Left ventricle myocardium inferior (tissue), 1 donor: ENCODE data around the gene ITPRIPL2. TPM values are rescaled to one million over a fixed set of nuclear protein-coding genes. Genes with fewer than 3 reads are reported as not detected.

Experiments used
- DNase-seq: peaks from one replicate; pipeline ENCODE4 v3.0.0-alpha.2; 2020
- H3K27ac ChIP-seq: fragments of 200-600 bp; replicated peaks from 2 replicates; pipeline ENCODE4 v1.8.0; 2021
- H3K27me3 ChIP-seq: fragments of 200-600 bp; 2 replicates; pipeline ENCODE4 v1.8.0; 2021; ENCODE audit warnings: low read depth
- H3K36me3 ChIP-seq: fragments of 200-600 bp; 2 replicates; pipeline ENCODE4 v1.8.0; 2021
- H3K4me1 ChIP-seq: fragments of 200-600 bp; 2 replicates; pipeline ENCODE4 v1.8.0; 2021
- H3K4me3 ChIP-seq: fragments of 200-600 bp; 2 replicates; pipeline ENCODE4 v1.8.0; 2021; ENCODE audit warnings: mild to moderate bottlenecking, moderate library complexity
- H3K9me3 ChIP-seq: fragments of 200-600 bp; replicated peaks from 2 replicates; pipeline ENCODE4 v1.8.0; 2021
- CTCF ChIP-seq: fragments of 200-600 bp; IDR thresholded peaks from 2 replicates; pipeline ENCODE4 v1.8.0; 2021; ENCODE audit warnings: antibody characterized with exemption, mild to moderate bottlenecking, borderline replicate concordance
- intact Hi-C: fragments of 100-400 bp; cut with micrococcal nuclease; formaldehyde crosslinking; loops from one replicate; pipeline ENCODE4 v1.11.0; 2022
- total RNA-seq: library from RNA; stranded (reverse); fragmentation: NEBNext Ultra II Directional; extraction: Animal tissue kit (Norgen Biotek cat#: 25700); gene quantifications from one replicate; pipeline ENCODE4 v1.2.1, GENCODE V29; 2021
- donor health status: DM: no; HTN: yes; CAD: no; lungs with severe emphysema.

ITPRIPL2 gene
- total RNA-seq, 1 donor from 2014 or later: 12.3 TPM

- peak overlapping the region; percentile 96 for H3K27ac ChIP-seq
- intact Hi-C loops: no loop called here
- no peak for DNase-seq
- TF ChIP-seq CTCF: no peak
- H3K4me1 ChIP-seq: peaks cover 90% of the 10 kb centered on the region
- H3K9me3 ChIP-seq: no peaks in the 10 kb centered on the region
- H3K27me3 ChIP-seq: peaks cover 6% of the 10 kb centered on the region
- peak overlapping the region; percentile 78 for H3K4me3 ChIP-seq
- H3K36me3 ChIP-seq: peaks cover 28% of the 10 kb centered on the region
Measured at GRCh38 chr16:19116711-19117449, 3.1 kb downstream of the ITPRIPL2 start.

- H3K36me3 ChIP-seq: peaks cover 28% of the 10 kb centered on the region
- H3K9me3 ChIP-seq: no peaks in the 10 kb centered on the region
- DNase-seq: no peak
- peaks cover 6% of the 10 kb centered on the region for H3K27me3 ChIP-seq
- intact Hi-C loops: no loop called here
- H3K4me3 ChIP-seq: peak overlapping the region; percentile 78
- peaks cover 76% of the 10 kb centered on the region for H3K4me1 ChIP-seq
- peak overlapping the region; percentile 96 for H3K27ac ChIP-seq
- TF ChIP-seq CTCF: no peak
Measured at GRCh38 chr16:19118938-19119431, 5.2 kb downstream of the ITPRIPL2 start.

- H3K9me3 ChIP-seq: no peaks in the 10 kb centered on the region
- H3K36me3 ChIP-seq: peaks cover 28% of the 10 kb centered on the region
- DNase-seq: no peak
- H3K4me1 ChIP-seq: peaks cover 71% of the 10 kb centered on the region
- TF ChIP-seq CTCF: no peak
- intact Hi-C loops: no loop called here
- peak overlapping the region; percentile 78 for H3K4me3 ChIP-seq
- H3K27me3 ChIP-seq: peaks cover 2% of the 10 kb centered on the region
- H3K27ac ChIP-seq: peak overlapping the region; percentile 96
Measured at GRCh38 chr16:19119564-19119963, 5.8 kb downstream of the ITPRIPL2 start.

- Histone ChIP-seq H3K4me3 (no peak overlapping the region), H3K36me3 (peaks cover 6% of the 10 kb centered on the region), H3K27ac (peak overlapping the region; percentile 27), H3K9me3 (peaks cover 8% of the 10 kb centered on the region), H3K27me3 (no peaks in the 10 kb centered on the region), H3K4me1 (peaks cover 42% of the 10 kb centered on the region)
- no peak for DNase-seq
- intact Hi-C loops: no loop called here
- TF ChIP-seq CTCF: no peak
Measured at GRCh38 chr16:19123535-19124178, 9.9 kb downstream of the ITPRIPL2 start.

- H3K9me3 ChIP-seq: peaks cover 8% of the 10 kb centered on the region
- TF ChIP-seq CTCF: no peak
- H3K27ac ChIP-seq: no peak overlapping the region
- no peaks in the 10 kb centered on the region for H3K36me3 ChIP-seq
- H3K27me3 ChIP-seq: no peaks in the 10 kb centered on the region
- no peak for DNase-seq
- H3K4me1 ChIP-seq: peaks cover 42% of the 10 kb centered on the region
- intact Hi-C loops: no loop called here
- H3K4me3 ChIP-seq: no peak overlapping the region
Measured at GRCh38 chr16:19126300-19126699, 12.5 kb downstream of the ITPRIPL2 start.
